ENCODE data around the gene LRRC40. TPM values are rescaled to one million over a fixed set of nuclear protein-coding genes. Genes with fewer than 3 reads are reported as not detected.

LRRC40 gene
- polyA plus RNA-seq, 1 donor from 2014 or later: 107 TPM

DNA sequence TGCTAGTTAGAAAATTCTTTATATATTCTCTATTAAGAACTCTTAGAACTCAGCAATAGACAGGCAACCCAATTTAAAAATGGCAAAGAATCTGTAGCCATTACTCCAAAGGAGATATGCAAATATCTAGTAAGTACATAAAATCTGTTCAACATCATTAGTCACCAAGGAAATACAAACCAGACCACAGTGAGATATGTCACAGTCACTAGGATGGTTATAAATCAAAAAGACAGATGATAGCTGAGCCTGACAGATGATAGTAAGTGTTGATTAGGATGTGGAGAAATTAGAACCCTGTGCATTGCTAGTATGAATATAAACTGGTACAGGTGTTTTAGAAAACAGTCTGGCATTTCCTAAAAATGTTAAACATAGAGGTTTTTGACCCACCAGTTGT lies 42.4 kb upstream of the LRRC40 start:
- peaks cover 21% of the 10 kb centered on the region for H3K36me3 ChIP-seq (ENCODE audit: insufficient read depth, low read length)

DNA sequence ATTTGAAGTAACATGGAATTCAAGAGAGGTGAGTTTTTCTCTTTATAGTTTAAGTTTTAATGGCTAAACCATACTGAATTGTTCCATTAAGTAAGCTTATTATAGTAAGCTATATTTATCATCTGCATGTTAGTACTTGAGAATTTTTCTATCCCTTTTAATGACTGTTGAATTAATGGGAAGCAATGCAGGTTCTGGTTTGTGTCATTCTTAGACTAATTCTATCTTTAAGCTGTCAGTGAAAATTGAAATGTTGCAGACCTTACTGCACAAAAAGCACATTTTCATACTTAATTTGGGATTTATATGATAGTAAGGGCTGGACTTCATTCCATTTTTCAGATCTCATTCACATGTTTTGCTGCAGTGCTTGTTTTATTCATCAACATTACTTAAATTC lies 41.7 kb upstream of the LRRC40 start:
- Histone ChIP-seq H3K9me2 (ENCODE audit: insufficient read depth, low read length) (no peaks in the 10 kb centered on the region), H3K79me2 (replicated peaks; ENCODE audit: insufficient read depth, low read length) (no peaks in the 10 kb centered on the region), H3K27ac (ENCODE audit: low read length) (no peak overlapping the region), H3K4me3 (ENCODE audit: low read length) (no peak overlapping the region), H3K9me3 (ENCODE audit: low read length) (no peaks in the 10 kb centered on the region), H3K9ac (ENCODE audit: low read length) (no peak overlapping the region), H3F3A (ENCODE audit: insufficient read depth, low read length, poor library complexity, severe bottlenecking) (no peaks in the 10 kb centered on the region), H2AFZ (ENCODE audit: low read depth, low read length) (no peak overlapping the region), H4K20me1 (ENCODE audit: insufficient read depth) (no peaks in the 10 kb centered on the region), H3K4me2 (ENCODE audit: low read length) (no peak overlapping the region), H3K36me3 (ENCODE audit: insufficient read depth, low read length) (peaks cover 21% of the 10 kb centered on the region), H3K27me3 (ENCODE audit: insufficient read depth, low read depth, low read length) (no peaks in the 10 kb centered on the region)
- TF ChIP-seq EP300 (conservative IDR thresholded peaks at IDR 0.05; ENCODE audit: poor library complexity, severe bottlenecking) (no peak), TAF1 (IDR thresholded peaks at IDR 0.05; ENCODE audit: low read depth) (no peak), SMC3 (conservative IDR thresholded peaks at IDR 0.05; ENCODE audit: poor library complexity) (no peak), MXI1 (conservative IDR thresholded peaks at IDR 0.05; ENCODE audit: poor library complexity, severe bottlenecking) (no peak), CTCF (IDR thresholded peaks at IDR 0.05; ENCODE audit: poor library complexity, severe bottlenecking) (no peak), EZH2 (IDR thresholded peaks at IDR 0.05; ENCODE audit: borderline replicate concordance, insufficient read depth, low read length, poor library complexity, severe bottlenecking) (no peak), POLR2AphosphoS5 (IDR thresholded peaks at IDR 0.05) (no peak), RAD21 (conservative IDR thresholded peaks at IDR 0.05) (no peak)
- TF ChIP-seq, protein P1, sequence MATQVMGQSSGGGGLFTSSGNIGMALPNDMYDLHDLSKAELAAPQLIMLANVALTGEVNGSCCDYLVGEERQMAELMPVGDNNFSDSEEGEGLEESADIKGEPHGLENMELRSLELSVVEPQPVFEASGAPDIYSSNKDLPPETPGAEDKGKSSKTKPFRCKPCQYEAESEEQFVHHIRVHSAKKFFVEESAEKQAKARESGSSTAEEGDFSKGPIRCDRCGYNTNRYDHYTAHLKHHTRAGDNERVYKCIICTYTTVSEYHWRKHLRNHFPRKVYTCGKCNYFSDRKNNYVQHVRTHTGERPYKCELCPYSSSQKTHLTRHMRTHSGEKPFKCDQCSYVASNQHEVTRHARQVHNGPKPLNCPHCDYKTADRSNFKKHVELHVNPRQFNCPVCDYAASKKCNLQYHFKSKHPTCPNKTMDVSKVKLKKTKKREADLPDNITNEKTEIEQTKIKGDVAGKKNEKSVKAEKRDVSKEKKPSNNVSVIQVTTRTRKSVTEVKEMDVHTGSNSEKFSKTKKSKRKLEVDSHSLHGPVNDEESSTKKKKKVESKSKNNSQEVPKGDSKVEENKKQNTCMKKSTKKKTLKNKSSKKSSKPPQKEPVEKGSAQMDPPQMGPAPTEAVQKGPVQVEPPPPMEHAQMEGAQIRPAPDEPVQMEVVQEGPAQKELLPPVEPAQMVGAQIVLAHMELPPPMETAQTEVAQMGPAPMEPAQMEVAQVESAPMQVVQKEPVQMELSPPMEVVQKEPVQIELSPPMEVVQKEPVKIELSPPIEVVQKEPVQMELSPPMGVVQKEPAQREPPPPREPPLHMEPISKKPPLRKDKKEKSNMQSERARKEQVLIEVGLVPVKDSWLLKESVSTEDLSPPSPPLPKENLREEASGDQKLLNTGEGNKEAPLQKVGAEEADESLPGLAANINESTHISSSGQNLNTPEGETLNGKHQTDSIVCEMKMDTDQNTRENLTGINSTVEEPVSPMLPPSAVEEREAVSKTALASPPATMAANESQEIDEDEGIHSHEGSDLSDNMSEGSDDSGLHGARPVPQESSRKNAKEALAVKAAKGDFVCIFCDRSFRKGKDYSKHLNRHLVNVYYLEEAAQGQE (IDR thresholded peaks at IDR 0.05; ENCODE audit: borderline replicate concordance): no peak

More for the DNA sequence above, 42.4 kb upstream of the LRRC40 start:
- H3K27ac ChIP-seq (ENCODE audit: low read length): no peak overlapping the region
- no peak overlapping the region for H3K4me2 ChIP-seq (ENCODE audit: low read length)
- H4K20me1 ChIP-seq (ENCODE audit: insufficient read depth): no peaks in the 10 kb centered on the region
- TF ChIP-seq POLR2AphosphoS5 (IDR thresholded peaks at IDR 0.05): no peak
- TF ChIP-seq, protein P1 (IDR thresholded peaks at IDR 0.05; ENCODE audit: borderline replicate concordance): no peak
- H3K27me3 ChIP-seq (ENCODE audit: insufficient read depth, low read depth, low read length): no peaks in the 10 kb centered on the region
- no peak overlapping the region for H2AFZ ChIP-seq (ENCODE audit: low read depth, low read length)
- no peaks in the 10 kb centered on the region for H3K9me2 ChIP-seq (ENCODE audit: insufficient read depth, low read length)
- no peaks in the 10 kb centered on the region for H3F3A ChIP-seq (ENCODE audit: insufficient read depth, low read length, poor library complexity, severe bottlenecking)
- H3K9ac ChIP-seq (ENCODE audit: low read length): no peak overlapping the region
- H3K4me3 ChIP-seq (ENCODE audit: low read length): no peak overlapping the region
- no peaks in the 10 kb centered on the region for H3K9me3 ChIP-seq (ENCODE audit: low read length)
- no peaks in the 10 kb centered on the region for H3K79me2 ChIP-seq (replicated peaks; ENCODE audit: insufficient read depth, low read length)

Measured in neural cell (in vitro differentiated cells).